Kidney glomerular epithelial cell (primary cell): ENCODE results near the gene ZNF322.

ENCODE experiments used
- DNase-seq: peaks from one replicate; lab custom pipeline; 2025; lab: John Stamatoyannopoulos, UW

The ZNF322 gene

GRCh38 chr6:26588965-26589364, 70.6 kb downstream of the ZNF322 start:
- no peak for DNase-seq
